GM18873 (cell line): Measurements from ENCODE around the gene ANKS1A.

Source experiments
- ATAC-seq: cut with Tn5 transposase; IDR thresholded peaks from one replicate; pipeline ENCODE4 v1.9.1; 2021; ENCODE audit warnings: mild to moderate bottlenecking, moderate library complexity, moderate number of reproducible peaks; ENCODE audit not compliant: unreplicated experiment, low FRiP score

ANKS1A gene

DNA sequence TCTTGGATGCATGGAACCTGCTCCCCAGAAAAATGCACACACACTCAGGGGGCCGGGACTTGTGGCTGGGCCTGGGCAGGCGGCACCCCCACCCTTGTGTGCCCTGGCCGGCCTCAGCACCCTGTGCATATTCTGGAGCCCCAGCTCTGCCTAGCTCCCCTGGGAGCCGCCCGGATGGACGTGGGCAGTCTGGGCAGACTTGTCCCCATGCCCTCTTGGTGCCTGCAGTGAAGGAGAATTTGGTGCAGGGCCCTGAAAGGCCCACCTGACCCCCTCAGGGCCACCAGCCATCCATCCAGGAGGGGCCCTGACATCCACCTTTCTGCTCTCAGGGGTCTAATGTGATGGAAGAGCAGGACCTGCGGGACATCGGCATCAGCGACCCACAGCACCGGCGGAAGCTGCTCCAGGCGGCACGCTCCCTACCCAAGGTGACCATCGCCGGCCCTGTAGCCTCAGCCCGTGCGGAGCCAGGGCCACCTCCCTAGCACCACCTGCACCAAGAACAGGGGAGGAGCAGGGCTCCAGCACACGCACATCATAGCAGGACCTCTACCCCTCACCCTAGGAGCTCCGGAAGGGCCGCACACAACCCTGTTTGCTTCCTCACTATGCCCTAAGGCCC is 189.3 kb downstream of the ANKS1A start:
- ATAC-seq = no peak

DNA sequence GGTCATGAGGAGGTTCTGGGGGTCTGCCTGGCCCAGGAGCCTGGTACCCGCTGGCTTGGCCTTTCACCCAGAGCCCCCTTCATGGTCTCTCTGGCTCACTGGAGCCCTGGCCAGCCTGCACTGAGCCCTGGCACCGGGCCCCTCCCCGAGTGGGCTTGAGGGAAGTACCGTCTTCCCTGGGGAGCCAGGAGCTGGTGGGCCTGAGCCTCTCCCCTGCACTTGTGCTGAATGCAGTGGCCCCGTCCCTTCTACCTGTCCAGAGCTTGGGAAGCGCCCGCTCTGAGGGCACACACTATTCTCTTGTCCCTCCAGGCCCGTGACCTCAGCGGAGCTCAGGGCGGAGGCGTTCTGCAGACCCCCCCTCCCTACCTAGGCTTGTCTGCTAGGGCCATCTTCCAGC is 189.8 kb downstream of the ANKS1A start:
- no peak for ATAC-seq

DNA sequence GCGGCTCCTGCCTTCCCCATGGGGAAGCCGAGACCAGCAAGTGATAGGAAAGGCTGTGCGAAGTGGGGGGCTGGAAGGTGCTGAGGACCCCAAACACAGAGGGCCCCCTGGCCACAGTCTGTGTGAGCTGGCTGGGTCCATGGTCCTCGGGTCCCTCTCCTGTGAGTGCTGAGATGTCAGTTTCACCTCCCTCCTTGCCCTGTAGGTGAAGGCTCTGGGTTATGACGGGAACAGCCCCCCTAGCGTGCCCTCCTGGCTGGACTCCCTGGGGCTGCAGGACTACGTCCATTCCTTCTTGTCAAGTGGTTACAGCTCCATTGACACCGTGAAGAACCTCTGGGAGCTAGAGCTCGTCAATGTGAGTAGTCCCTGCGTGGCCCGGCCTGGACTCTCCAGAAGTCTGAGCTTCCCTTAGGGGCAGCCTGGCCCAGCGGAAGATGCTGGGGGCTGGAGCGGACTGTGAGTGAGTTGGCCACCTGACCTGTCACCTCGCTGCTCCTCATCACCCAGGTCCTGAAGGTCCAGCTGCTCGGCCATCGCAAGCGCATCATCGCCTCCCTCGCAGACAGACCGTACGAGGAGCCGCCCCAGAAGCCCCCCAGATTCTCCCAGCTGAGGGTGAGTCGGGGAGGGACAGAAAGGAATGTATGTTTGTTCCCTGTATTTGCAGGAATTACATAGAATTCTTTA is 190.4 kb downstream of the ANKS1A start:
- no peak for ATAC-seq

- no peak for ATAC-seq
Measured at GRCh38 chr6:35080016-35080680, 191.1 kb downstream of the ANKS1A start.

DNA sequence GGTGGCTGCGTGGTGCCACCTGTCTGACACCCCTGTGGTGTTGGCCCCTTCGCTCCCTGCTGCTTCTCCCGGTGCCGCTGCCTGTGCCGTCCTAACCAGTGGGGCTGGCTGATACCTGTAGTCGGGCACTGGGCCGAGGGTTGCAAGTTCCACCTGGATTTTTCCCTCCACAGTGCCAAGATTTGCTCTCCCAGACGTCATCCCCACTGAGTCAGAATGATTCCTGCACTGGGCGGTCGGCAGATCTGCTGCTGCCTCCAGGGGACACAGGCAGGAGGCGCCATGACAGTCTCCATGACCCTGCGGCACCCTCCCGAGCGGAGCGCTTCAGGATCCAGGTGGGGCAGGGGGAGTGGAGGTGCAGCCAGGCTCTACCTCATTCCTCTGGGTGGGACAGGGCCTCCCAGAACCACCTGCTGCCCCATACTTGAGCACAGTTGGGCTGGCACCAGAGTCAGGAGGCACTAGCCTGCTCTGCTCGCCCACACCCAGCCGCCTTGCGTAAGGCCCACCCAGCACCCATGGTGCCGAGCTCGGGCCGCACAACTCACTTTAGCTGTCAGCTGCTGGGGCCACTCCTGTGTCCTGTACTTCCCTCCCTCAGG is 191.9 kb downstream of the ANKS1A start:
- ATAC-seq = no peak

DNA sequence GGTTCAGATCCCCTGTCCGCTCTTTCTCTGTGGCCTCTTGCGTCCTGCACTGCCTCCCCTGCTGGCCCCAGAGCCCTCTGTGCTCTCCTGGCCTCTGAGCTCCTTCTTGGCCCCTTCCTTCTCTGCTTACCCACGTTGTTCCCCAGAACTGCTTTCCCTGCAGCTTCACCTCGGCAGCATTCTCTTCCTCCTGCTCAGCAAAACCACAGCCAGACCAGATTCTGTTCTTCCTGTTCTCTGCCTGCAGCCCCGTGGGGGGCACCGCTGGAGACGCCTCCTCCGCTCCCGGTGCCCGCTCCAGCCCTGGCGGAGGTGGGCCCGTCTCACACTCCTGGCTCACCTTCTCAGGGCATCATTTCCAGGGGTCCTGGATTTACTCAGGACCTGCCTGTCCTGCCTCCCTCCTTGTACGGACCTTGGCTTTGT is 192.4 kb downstream of the ANKS1A start:
- ATAC-seq = no peak

DNA sequence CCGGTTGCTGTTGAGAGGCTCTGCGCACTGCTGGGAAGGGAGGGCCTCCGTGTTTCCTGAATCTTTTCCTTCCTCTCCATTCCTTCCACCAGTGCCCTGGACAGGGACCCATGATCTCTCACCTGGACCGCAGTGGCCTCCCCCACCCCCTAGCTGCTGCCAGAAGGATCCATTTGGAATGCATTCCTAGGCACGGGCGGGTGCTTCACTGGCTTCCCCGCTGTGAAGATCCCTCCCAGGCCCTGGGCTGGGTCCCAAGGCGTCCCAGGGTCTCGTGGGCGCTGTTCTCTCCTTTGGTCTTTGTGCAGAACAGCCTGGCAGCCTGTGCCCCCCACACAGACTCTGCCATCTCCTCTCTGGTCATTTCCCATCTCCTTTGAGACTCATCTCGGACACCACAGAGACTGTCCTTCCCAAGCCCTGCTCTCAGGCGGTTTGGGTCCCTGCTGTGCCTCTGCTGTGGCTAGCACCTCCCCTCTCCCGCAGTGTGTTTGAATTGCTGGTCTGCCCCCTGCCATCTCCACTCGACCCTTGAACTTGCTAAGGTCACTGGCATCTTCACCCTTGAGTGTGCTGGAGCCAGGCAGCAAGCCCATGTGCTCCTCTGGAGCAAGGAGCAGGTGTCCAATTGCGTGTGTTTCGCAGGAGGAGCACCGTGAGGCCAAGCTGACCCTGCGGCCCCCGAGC is 193.1 kb downstream of the ANKS1A start:
- ATAC-seq = no peak

DNA sequence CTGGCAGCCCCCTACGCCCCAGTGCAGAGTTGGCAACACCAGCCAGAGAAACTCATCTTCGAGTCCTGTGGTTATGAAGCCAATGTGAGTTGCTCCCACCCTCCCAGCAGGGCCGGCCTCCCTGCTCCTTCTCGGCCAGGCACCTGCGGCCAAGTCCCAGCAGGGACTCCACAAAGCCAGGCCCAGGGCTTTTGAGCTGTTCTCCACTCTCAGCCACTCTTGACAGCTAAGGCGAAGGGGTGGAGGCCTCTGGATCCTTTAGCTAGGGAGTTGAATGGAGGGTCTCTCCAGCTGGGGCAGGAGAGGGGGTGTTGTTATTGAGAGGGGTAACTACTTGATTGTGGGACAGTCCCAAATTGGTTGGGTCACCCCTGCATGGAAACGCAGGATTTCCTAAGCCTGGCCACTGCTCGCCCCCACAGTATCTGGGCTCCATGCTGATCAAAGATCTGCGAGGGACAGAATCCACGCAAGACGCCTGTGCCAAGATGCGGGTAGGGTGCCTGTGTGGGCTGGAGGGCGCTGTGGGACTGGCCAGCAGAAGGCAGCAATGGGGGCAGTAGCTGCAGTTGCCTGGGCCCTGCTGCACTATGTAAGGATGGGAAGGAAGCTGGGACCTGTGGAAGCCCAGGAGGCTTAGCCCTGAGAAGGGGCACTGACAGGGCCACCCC is 193.8 kb downstream of the ANKS1A start:
- no peak for ATAC-seq

GRCh38 chr6:35083507-35083906 is 194.5 kb downstream of the ANKS1A start:
- ATAC-seq = no peak

DNA sequence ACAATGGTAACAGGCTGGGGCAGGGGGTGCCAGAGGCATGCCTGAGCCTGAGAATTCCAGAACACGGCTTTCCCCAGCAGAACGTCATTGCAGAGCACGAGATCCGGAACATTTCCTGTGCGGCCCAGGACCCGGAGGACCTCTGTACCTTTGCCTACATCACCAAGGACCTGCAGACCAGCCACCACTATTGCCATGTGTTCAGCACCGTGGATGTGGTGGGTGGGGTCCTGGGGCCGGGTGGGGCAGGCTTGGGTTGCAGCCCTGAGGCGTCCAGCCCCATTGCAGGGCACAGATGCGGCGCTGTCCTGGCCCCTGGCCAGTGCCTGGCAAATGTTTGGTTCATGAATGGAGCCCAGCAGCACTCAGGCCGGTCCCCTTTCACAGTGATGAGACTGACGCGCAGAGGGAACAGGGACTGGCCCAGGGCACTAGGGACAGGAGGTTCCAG is 195.0 kb downstream of the ANKS1A start:
- no peak for ATAC-seq

- no peak for ATAC-seq
Measured at GRCh38 chr6:35084511-35085203, 195.6 kb downstream of the ANKS1A start.

DNA sequence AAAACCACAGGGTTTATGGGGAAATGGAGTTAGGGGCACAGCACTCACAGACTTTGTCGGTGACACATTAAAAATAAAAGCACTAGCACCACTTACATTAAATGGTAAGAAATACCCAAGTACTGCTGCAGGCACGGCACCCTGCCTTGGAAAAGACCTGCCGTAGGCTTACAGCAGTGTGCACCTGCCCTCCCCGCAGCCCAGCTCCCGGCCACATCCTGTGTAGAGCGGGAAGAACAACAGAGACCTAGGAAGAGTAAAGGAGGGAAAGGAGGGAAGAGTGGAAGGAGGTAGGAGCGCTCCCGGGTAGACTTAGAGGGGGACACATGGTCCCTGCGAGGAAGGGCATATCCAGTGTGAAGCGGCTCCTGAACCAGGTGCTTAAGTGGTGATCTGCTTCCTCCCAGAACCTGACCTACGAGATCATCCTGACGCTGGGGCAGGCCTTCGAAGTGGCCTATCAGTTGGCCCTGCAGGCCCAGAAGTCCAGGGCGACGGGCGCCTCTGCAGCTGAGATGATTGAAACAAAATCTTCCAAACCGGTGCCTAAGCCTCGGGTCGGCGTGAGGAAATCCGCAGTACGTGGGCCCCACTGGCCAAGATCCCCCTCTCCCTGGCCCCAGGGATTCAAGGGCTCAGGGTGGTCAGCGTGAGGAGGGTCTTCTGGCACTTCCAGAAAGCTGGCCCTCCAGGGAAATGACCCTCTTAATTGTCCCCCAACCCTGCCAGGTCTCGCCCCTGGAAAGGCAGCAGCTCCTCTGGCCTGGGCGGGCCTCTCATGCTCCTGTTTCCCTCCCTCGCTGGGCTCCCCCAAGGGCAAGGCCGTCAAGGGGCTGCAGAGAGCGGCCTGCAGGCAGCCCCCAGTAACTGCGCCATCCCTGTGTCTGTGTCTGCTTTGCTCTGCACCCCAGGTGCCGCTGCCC is 196.6 kb downstream of the ANKS1A start:
- ATAC-seq = no peak

GRCh38 chr6:35086282-35086632 is 197.2 kb downstream of the ANKS1A start:
- no peak for ATAC-seq

GRCh38 chr6:35086636-35087360 is 197.7 kb downstream of the ANKS1A start:
- ATAC-seq = no peak

GRCh38 chr6:35087361-35088280 is 198.6 kb downstream of the ANKS1A start:
- no peak for ATAC-seq

GRCh38 chr6:35088281-35089215 is 199.5 kb downstream of the ANKS1A start:
- ATAC-seq = no peak
